ENCODE results near the gene TULP4. TPM values are rescaled to one million over a fixed set of nuclear protein-coding genes. Genes with fewer than 3 reads are reported as not detected.

Gene TULP4
- total RNA-seq, 3 donors from 2014 or later, result 104 to 171 (median 112) TPM

DNA sequence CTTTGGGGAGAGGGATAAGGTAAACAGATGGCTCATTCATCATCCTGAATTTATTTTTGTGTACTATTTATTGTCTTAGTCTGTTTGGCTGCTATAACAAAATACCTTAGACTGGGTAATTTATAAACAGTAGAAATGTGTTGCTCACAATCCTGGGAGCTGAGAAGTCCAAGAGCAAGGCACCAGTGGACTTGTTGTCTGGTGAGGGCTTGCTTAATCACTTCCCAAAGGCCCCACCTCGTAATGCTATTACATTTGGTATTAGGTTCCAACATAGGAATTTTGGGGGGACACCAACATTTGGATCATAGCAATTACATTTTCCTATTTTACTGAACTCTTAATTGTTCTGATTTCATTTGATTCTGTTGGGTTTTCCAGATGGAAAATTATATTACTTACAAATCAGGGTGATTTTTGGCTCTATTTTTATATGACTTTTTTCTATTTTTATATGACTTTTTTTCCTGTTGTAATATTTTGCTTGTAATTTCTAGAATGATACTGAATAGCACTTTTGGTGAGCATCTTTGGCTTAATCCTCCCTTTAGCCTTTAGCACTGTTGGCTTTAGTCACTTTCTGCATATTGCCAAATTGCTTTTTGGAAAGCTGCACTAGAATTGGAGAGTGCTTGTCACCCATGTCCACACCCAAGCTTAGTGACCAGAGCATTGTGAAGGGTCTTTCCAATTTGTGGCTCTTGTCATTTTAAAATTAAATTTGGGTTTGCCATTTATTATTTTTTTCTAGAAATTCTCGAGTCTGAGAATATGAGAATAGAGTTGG is 43.7 kb upstream of the TULP4 start:
- Histone ChIP-seq H3K9me3 (no peaks in the 10 kb centered on the region), H3K27ac (peak overlapping the region in 1 of 2 donors; percentile 36), H3K27me3 (no peaks in the 10 kb centered on the region), H3K4me3 (no peak overlapping the region), H3K4me1 (no peaks in the 10 kb centered on the region), H3K36me3 (no peaks in the 10 kb centered on the region)
- TF ChIP-seq POLR2A (IDR thresholded peaks at IDR 0.05) (no peak), CTCF (IDR thresholded peaks at IDR 0.05) (no peak), POLR2AphosphoS5 (IDR thresholded peaks at IDR 0.05) (no peak)
- DNase-seq (ENCODE audit: low spot score in 2 of 2), result no peak
- intact Hi-C loops (cut with DNase I; ENCODE audit: low total_unique reads), result no loop called here

GRCh38 chr6:158269657-158270056 is 42.6 kb upstream of the TULP4 start:
- no peaks in the 10 kb centered on the region for H3K4me1 ChIP-seq
- H3K9me3 ChIP-seq, result no peaks in the 10 kb centered on the region
- H3K36me3 ChIP-seq, result no peaks in the 10 kb centered on the region
- no peak overlapping the region for H3K4me3 ChIP-seq
- H3K27ac ChIP-seq, result no peak overlapping the region
- no peaks in the 10 kb centered on the region for H3K27me3 ChIP-seq
- DNase-seq (ENCODE audit: low spot score in 2 of 2), result no peak
- intact Hi-C loops (cut with DNase I; ENCODE audit: low total_unique reads), result no loop called here
- TF ChIP-seq CTCF (IDR thresholded peaks at IDR 0.05) (no peak), POLR2AphosphoS5 (IDR thresholded peaks at IDR 0.05) (no peak), POLR2A (IDR thresholded peaks at IDR 0.05) (no peak)

DNA sequence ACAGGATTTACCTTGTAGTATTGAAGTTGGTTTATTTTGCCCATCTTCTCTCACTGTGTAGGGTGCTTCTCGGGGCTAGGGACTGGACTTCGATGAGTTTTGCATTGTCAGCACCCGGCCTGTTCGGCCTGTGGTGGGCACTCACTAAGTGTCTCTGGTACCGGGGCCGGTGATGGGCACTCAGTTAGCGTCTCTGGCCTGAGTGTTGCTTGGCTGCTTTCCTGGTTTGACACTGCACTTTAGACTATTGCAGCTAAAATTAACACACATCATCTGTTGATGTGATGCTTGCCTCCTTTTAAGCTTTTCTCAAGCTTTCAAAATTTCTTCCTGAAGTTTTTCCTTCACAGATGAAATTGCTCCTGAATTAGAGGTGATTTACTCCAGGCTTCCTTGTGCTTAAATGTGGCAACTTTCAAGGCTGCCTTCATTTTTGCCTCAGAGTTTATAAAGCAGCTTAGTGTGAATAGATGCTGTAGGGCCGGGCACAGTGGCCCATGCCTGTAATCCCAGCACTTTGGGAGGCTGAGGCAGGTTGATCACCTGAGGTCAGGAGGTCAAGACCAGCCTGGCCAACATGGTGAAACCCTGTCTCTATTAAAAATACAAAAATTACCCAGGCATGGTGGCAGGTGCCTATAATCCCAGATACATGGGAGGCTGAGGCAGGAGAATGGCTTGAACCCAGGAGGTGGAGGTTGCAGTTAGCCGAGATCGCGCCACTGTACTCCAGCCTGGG is 41.7 kb upstream of the TULP4 start:
- H3K36me3 ChIP-seq, result no peaks in the 10 kb centered on the region
- H3K27me3 ChIP-seq, result no peaks in the 10 kb centered on the region
- DNase-seq (ENCODE audit: low spot score in 2 of 2), result no peak
- no peaks in the 10 kb centered on the region for H3K4me1 ChIP-seq
- intact Hi-C loops (cut with DNase I; ENCODE audit: low total_unique reads), result no loop called here
- no peak for TF ChIP-seq POLR2AphosphoS5 (IDR thresholded peaks at IDR 0.05)
- TF ChIP-seq CTCF (IDR thresholded peaks at IDR 0.05), result no peak
- no peak for TF ChIP-seq POLR2A (IDR thresholded peaks at IDR 0.05)
- H3K27ac ChIP-seq, result no peak overlapping the region
- no peak overlapping the region for H3K4me3 ChIP-seq
- H3K9me3 ChIP-seq, result no peaks in the 10 kb centered on the region

DNA sequence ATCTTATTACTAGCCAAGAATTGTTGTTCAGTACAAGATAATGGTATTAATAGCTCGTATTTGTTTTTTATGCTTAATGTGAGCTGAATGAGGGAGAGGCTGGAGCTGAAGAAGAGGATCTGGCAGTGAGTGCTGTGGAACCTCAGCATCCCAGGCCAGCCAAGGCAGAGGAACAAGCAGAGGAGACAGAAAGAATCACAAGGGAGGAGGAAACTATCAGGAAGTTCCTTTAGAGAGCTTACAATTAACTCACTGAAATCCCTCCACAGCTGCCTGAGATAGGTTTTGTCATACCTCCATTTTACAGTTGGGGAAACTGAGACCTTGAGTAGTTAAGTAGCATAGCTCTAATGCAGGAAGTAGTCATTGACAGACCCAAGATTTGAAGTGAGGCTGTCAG is 39.9 kb upstream of the TULP4 start:
- no peak overlapping the region for H3K4me3 ChIP-seq
- no peaks in the 10 kb centered on the region for H3K27me3 ChIP-seq
- H3K9me3 ChIP-seq, result no peaks in the 10 kb centered on the region
- DNase-seq (ENCODE audit: low spot score in 2 of 2), result no peak
- no peaks in the 10 kb centered on the region for H3K4me1 ChIP-seq
- intact Hi-C loops (cut with DNase I; ENCODE audit: low total_unique reads), result no loop called here
- H3K27ac ChIP-seq, result no peak overlapping the region
- TF ChIP-seq POLR2AphosphoS5 (IDR thresholded peaks at IDR 0.05) (no peak), CTCF (IDR thresholded peaks at IDR 0.05) (no peak), POLR2A (IDR thresholded peaks at IDR 0.05) (no peak)
- no peaks in the 10 kb centered on the region for H3K36me3 ChIP-seq

GRCh38 chr6:158278004-158278403 is 34.3 kb upstream of the TULP4 start:
- Histone ChIP-seq H3K4me3 (no peak overlapping the region), H3K36me3 (no peaks in the 10 kb centered on the region), H3K27me3 (no peaks in the 10 kb centered on the region), H3K27ac (no peak overlapping the region), H3K9me3 (no peaks in the 10 kb centered on the region), H3K4me1 (no peaks in the 10 kb centered on the region)
- intact Hi-C loops (cut with DNase I; ENCODE audit: low total_unique reads), result no loop called here
- no peak for DNase-seq (ENCODE audit: low spot score in 2 of 2)
- TF ChIP-seq POLR2A (IDR thresholded peaks at IDR 0.05) (no peak), CTCF (IDR thresholded peaks at IDR 0.05) (no peak), POLR2AphosphoS5 (IDR thresholded peaks at IDR 0.05) (no peak)
